ENCODE data around the gene ERICH3. TPM values are rescaled to one million over a fixed set of nuclear protein-coding genes. Genes with fewer than 3 reads are reported as not detected.

The ERICH3 gene
- polyA plus RNA-seq, 2 of the 4 experiments (the other 2 are of a cell fraction): not detected

- Histone ChIP-seq H3K4me3 (no peak overlapping the region), H3K9me3 (no peaks in the 10 kb centered on the region), H3K27ac (no peak overlapping the region), H3K4me2 (no peak overlapping the region), H3K4me1 (no peaks in the 10 kb centered on the region)
- ChIA-PET POLR2A (no interaction called here), CTCF (no interaction called here)
- no peak for TF ChIP-seq ATOH8 (CRISPR knock-in tag; IDR thresholded peaks at IDR 0.05; ENCODE audit: low read depth)
- TF ChIP-seq MAZ (IDR thresholded peaks at IDR 0.05; ENCODE audit: borderline replicate concordance, low read depth, low read length): no peak
- TF ChIP-seq EP300 (IDR thresholded peaks at IDR 0.05): no peak
- TF ChIP-seq BHLHE40 (IDR thresholded peaks at IDR 0.05; ENCODE audit: low read depth, low read length): no peak
- TF ChIP-seq NR3C1 (IDR thresholded peaks at IDR 0.05): no peak
- TF ChIP-seq USF2 (IDR thresholded peaks at IDR 0.05): no peak
- TF ChIP-seq FOXS1 (CRISPR knock-in tag; IDR thresholded peaks at IDR 0.05): no peak
- TF ChIP-seq MAFK (IDR thresholded peaks at IDR 0.05; ENCODE audit: partially characterized antibody): no peak
- TF ChIP-seq ZSCAN20 (CRISPR knock-in tag; IDR thresholded peaks at IDR 0.05): no peak
- no peak for TF ChIP-seq NPAS2 (CRISPR knock-in tag; IDR thresholded peaks at IDR 0.05; ENCODE audit: borderline replicate concordance)
- no peak for TF ChIP-seq ZFP36 (IDR thresholded peaks at IDR 0.05; ENCODE audit: borderline replicate concordance, partially characterized antibody)
- no peak for DNase-seq (ENCODE audit: low read depth in 1 of 2, low spot score in 1 of 2)
- ATAC-seq: no peak
- no peak for FAIRE-seq
- 39% methylated on average over 2 of the region's 2 CpGs for WGBS (ENCODE audit: missing lambda C conversion rate)
Observed at GRCh38 chr1:74613894-74614293, 59.7 kb downstream of the ERICH3 start.

GRCh38 chr1:74611887-74612286 lies 61.7 kb downstream of the ERICH3 start:
- no peak overlapping the region for H3K4me2 ChIP-seq
- no peaks in the 10 kb centered on the region for H3K9me3 ChIP-seq
- H3K4me3 ChIP-seq: no peak overlapping the region
- no peak for TF ChIP-seq TP53 (CRISPR knock-in tag; IDR thresholded peaks at IDR 0.05)
- POLR2A ChIA-PET: no interaction called here
- FAIRE-seq (no peak), ATAC-seq (no peak), DNase-seq (ENCODE audit: low read depth in 1 of 2, low spot score in 1 of 2) (no peak)
- H3K4me1 ChIP-seq: no peaks in the 10 kb centered on the region
- WGBS (ENCODE audit: missing lambda C conversion rate): 4% methylated on average over 2 of the region's 2 CpGs
- CTCF ChIA-PET: no interaction called here
- H3K27ac ChIP-seq: no peak overlapping the region

- ATAC-seq: no peak
- Histone ChIP-seq H3K9me3 (no peaks in the 10 kb centered on the region), H3K4me3 (no peak overlapping the region), H3K27ac (no peak overlapping the region), H3K4me2 (no peak overlapping the region), H3K4me1 (no peaks in the 10 kb centered on the region)
- DNase-seq (ENCODE audit: low read depth in 1 of 2, low spot score in 1 of 2): no peak
- WGBS (ENCODE audit: missing lambda C conversion rate): 0% methylated on average over 2 of the region's 2 CpGs
- CTCF ChIA-PET: no interaction called here
- POLR2A ChIA-PET: no interaction called here
- no peak for FAIRE-seq
- peak; percentile 45 for TF ChIP-seq MAFK (IDR thresholded peaks at IDR 0.05; ENCODE audit: partially characterized antibody)
- TF ChIP-seq HOXB13 (CRISPR knock-in tag; IDR thresholded peaks at IDR 0.05; ENCODE audit: low read depth): no peak
- TF ChIP-seq CBX8 (IDR thresholded peaks at IDR 0.05): no peak
Observed at GRCh38 chr1:74610961-74611360, 62.6 kb downstream of the ERICH3 start.

GRCh38 chr1:74609810-74610371 lies 63.7 kb downstream of the ERICH3 start:
- ChIA-PET POLR2A (no interaction called here), CTCF (no interaction called here)
- no peaks in the 10 kb centered on the region for H3K4me1 ChIP-seq
- ATAC-seq: no peak
- H3K9me3 ChIP-seq: no peaks in the 10 kb centered on the region
- no peak overlapping the region for H3K4me3 ChIP-seq
- no peak overlapping the region for H3K27ac ChIP-seq
- FAIRE-seq: no peak
- TF ChIP-seq SREBF2 (IDR thresholded peaks at IDR 0.05): no peak
- DNase-seq (ENCODE audit: low read depth in 1 of 2, low spot score in 1 of 2): no peak
- H3K4me2 ChIP-seq: no peak overlapping the region

GRCh38 chr1:74596717-74597116 lies 76.9 kb downstream of the ERICH3 start:
- Histone ChIP-seq H3K9me3 (no peaks in the 10 kb centered on the region), H3K27ac (no peak overlapping the region), H3K4me1 (no peaks in the 10 kb centered on the region), H3K4me3 (no peak overlapping the region), H3K4me2 (no peak overlapping the region)
- ATAC-seq (no peak), DNase-seq (ENCODE audit: low read depth in 1 of 2, low spot score in 1 of 2) (no peak), FAIRE-seq (no peak)
- POLR2A ChIA-PET: no interaction called here
- 20% methylated on average over 1 of the region's 2 CpGs for WGBS (ENCODE audit: missing lambda C conversion rate)
- CTCF ChIA-PET: interaction anchor here (1.1 kb wide), 1 partner anchor 24 kb away, joined by 3 read pairs; no protein-coding TSS in a partner anchor
- TF ChIP-seq TP53 (CRISPR knock-in tag; IDR thresholded peaks at IDR 0.05) (no peak), SREBF2 (IDR thresholded peaks at IDR 0.05) (no peak), HOXB5 (CRISPR knock-in tag; IDR thresholded peaks at IDR 0.05) (no peak), CEBPB (IDR thresholded peaks at IDR 0.05) (no peak), FOXS1 (CRISPR knock-in tag; IDR thresholded peaks at IDR 0.05) (no peak), BCL3 (IDR thresholded peaks at IDR 0.05) (no peak), ZNF302 (CRISPR knock-in tag; IDR thresholded peaks at IDR 0.05) (no peak), ZSCAN20 (CRISPR knock-in tag; IDR thresholded peaks at IDR 0.05) (no peak), RAD21 (conservative IDR thresholded peaks at IDR 0.05 in 1 of 2, IDR thresholded peaks at IDR 0.05 in 1 of 2) (no peak), RNF2 (IDR thresholded peaks at IDR 0.05; ENCODE audit: borderline replicate concordance, low read depth) (no peak), RARB (CRISPR knock-in tag; IDR thresholded peaks at IDR 0.05) (no peak), MAZ (IDR thresholded peaks at IDR 0.05; ENCODE audit: borderline replicate concordance, low read depth, low read length) (no peak)

Measured in A549 (cell line).